Cortex of kidney (tissue), 1 donor: ENCODE results near the gene CYP2E1.
"Not testable (repeated sequence)": the region's sequence is repeated elsewhere in the genome, so short reads cannot be mapped to it uniquely, and the experiment has no call there.

Experiments used
- DNase-seq: peaks from one replicate; lab custom pipeline; 2025; lab: John Stamatoyannopoulos, UW

CYP2E1 gene

GRCh38 chr10:133569801-133570200 lies 42.6 kb downstream of the CYP2E1 start:
- not testable (repeated sequence) for DNase-seq

GRCh38 chr10:133572055-133572454 lies 44.9 kb downstream of the CYP2E1 start:
- not testable (repeated sequence) for DNase-seq

GRCh38 chr10:133573460-133573859 lies 46.3 kb downstream of the CYP2E1 start:
- DNase-seq = not testable (repeated sequence)

- DNase-seq = not testable (repeated sequence)
Measured at GRCh38 chr10:133577037-133577436, 49.9 kb downstream of the CYP2E1 start.
